GM12872 (cell line): ENCODE measurements around the gene FAU.
A peak's percentile ranks its signal among the peaks of the same experiment; 100 is the strongest.

Source experiments
- CTCF ChIP-seq: IDR thresholded peaks from 3 replicates; pipeline ENCODE4 v1.5.1; 2011; ENCODE audit warnings: low read depth, mild to moderate bottlenecking, low read length, moderate library complexity; ENCODE audit not compliant: insufficient read depth

The FAU gene

GRCh38 chr11:65116370-65117205, 5.3 kb downstream of the FAU start:
- TF ChIP-seq CTCF, result no peak

DNA sequence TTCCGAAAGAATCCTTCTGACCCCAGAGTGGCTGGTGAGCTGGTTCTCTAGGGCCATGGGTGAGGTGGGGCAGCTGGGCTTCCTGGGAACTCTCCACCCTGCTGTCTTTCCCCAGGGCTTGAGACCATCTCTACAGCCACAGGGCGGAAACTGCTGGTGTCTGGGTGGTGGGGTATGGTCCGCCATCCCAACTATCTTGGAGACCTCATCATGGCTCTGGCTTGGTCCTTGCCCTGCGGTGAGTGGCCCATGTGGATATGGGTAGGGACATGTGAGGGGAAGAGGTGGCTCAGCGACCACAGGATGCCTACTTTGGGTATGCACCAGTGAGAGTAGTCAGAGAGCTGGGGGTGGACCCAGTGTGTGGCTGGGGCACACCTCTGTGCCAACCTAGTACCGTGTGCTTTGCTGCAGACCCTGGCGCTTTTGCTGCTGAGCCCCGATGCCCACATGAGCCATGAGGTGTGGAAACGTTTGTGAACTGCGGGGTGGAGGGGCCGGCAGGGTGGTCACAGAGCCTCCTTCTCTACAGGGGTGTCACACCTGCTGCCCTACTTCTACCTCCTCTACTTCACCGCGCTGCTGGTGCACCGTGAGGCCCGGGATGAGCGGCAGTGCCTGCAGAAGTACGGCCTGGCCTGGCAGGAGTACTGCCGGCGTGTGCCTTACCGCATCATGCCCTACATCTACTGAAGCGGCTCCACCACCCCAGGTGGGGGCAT, 6.4 kb downstream of the FAU start:
- TF ChIP-seq CTCF, result no peak

DNA sequence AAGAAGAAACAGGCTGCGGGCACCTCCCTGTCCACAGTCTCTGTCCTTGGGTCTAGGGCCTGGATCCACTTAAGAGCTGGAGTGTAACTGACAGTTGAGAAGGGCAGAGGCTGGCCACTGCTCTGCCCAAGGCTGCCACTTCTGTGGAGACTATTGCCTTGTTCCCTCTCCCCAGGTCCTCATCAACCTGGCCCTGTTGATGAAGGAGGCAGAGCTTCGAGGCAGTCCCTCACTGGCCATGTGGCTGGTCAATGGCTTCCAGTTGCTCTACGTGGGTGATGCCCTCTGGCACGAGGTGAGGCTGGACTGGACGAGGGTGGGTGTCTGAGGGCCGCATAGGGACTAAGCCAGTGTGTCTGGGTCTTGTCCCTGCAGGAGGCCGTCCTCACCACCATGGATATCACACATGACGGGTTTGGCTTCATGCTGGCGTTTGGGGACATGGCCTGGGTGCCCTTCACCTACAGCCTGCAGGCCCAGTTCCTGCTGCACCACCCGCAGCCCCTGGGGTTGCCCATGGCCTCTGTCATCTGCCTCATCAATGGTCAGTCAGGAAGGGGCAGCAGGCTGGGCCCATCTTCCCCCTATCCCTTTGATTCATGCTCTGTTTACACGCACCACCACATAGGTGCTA, 7.3 kb downstream of the FAU start:
- no peak for TF ChIP-seq CTCF

DNA sequence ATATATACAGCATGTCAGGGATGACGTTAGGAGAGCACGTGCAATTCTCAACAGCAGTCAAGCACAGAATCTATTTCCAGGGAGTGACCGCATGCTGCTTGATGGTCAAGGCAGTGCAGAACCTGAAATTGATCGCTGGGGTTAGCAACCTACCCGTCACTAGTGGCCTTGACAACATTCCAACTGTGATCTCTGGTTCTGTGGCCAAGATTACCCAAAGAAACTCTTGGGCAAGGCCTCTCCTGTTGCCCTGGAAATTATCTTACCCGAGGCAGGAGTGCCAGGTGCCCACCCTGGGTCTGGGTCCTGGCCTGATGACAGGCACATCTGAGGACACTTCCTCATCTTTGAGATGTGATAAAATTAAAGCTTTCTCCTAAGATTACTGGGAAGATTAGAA, 8.1 kb downstream of the FAU start:
- no peak for TF ChIP-seq CTCF

GRCh38 chr11:65113361-65113756, 8.6 kb downstream of the FAU start:
- no peak for TF ChIP-seq CTCF

- peak; percentile 91 for TF ChIP-seq CTCF
These were observed 9.2 kb downstream of the FAU start for GRCh38 chr11:65112546-65113360.
